Astrocyte (in vitro differentiated cells and primary cell): Measurements from ENCODE around the gene MYT1. TPM values are rescaled to one million over a fixed set of nuclear protein-coding genes. Genes with fewer than 3 reads are reported as not detected.
"Not testable (repeated sequence)": the region's sequence is repeated elsewhere in the genome, so short reads cannot be mapped to it uniquely, and the experiment has no call there.

ENCODE experiments used
- DNase-seq: peaks from one replicate; pipeline ENCODE4 v3.0.0-alpha.2; 2010; ENCODE audit warnings: low read depth
- FAIRE-seq: peaks from 2 replicates; lab custom pipeline; 2011; peaks lifted over from hg19 to GRCh38; lab: Jason Lieb, UNC
- H2AFZ ChIP-seq: 2 replicates; pipeline ENCODE4 v1.6.0; 2012; ENCODE audit warnings: low read depth, low read length, inconsistent platforms
- H3K27ac ChIP-seq: 2 replicates; pipeline ENCODE4 v1.5.1; 2011; ENCODE audit warnings: low read depth, low read length, inconsistent platforms
- H3K27me3 ChIP-seq: 2 replicates; pipeline ENCODE4 v1.6.0; 2011; ENCODE audit warnings: low read length, inconsistent platforms; ENCODE audit not compliant: insufficient read depth
- H3K36me3 ChIP-seq: 2 replicates; pipeline ENCODE4 v1.5.1; 2011; ENCODE audit warnings: low read length, inconsistent platforms; ENCODE audit not compliant: insufficient read depth
- H3K4me1 ChIP-seq: 2 replicates; pipeline ENCODE4 v1.5.1; 2011; ENCODE audit warnings: low read length, inconsistent platforms; ENCODE audit not compliant: insufficient read depth
- H3K4me2 ChIP-seq: 2 replicates; pipeline ENCODE4 v1.6.0; 2012; ENCODE audit warnings: low read length, inconsistent platforms
- H3K4me3 ChIP-seq: 2 replicates; pipeline ENCODE4 v1.5.1; 2011; ENCODE audit warnings: low read depth, mild to moderate bottlenecking, low read length, inconsistent platforms; ENCODE audit not compliant: insufficient read depth
- H3K79me2 ChIP-seq: 2 replicates; pipeline ENCODE4 v1.6.0; 2012; ENCODE audit warnings: mild to moderate bottlenecking, low read length, inconsistent platforms; ENCODE audit not compliant: insufficient read depth
- H3K9ac ChIP-seq: 2 replicates; pipeline ENCODE4 v1.6.0; 2012; ENCODE audit warnings: mild to moderate bottlenecking, low read length, inconsistent platforms
- H3K9me3 ChIP-seq: 2 replicates; pipeline ENCODE4 v1.5.1; 2012; ENCODE audit warnings: low read depth, mild to moderate bottlenecking, low read length, inconsistent platforms; ENCODE audit not compliant: insufficient read depth
- H4K20me1 ChIP-seq: 2 replicates; pipeline ENCODE4 v1.6.0; 2012; ENCODE audit warnings: low read length, inconsistent platforms; ENCODE audit not compliant: insufficient read depth
- H3K27ac Mint-ChIP-seq: one replicate; pipeline ENCODE4 v1.8.0; 2021; ENCODE audit warnings: mild to moderate bottlenecking, mixed read lengths; ENCODE audit not compliant: unreplicated experiment
- H3K27me3 Mint-ChIP-seq: one replicate; pipeline ENCODE4 v1.8.0; 2021; ENCODE audit warnings: low read depth, mixed read lengths; ENCODE audit not compliant: unreplicated experiment
- H3K36me3 Mint-ChIP-seq: one replicate; pipeline ENCODE4 v1.8.0; 2021; ENCODE audit warnings: low read depth, mixed read lengths; ENCODE audit not compliant: unreplicated experiment
- H3K4me1 Mint-ChIP-seq: one replicate; pipeline ENCODE4 v1.8.0; 2021; ENCODE audit warnings: low read depth, mixed read lengths; ENCODE audit not compliant: unreplicated experiment
- H3K4me3 Mint-ChIP-seq: one replicate; pipeline ENCODE4 v1.8.0; 2021; ENCODE audit warnings: mild to moderate bottlenecking, moderate library complexity, mixed read lengths; ENCODE audit not compliant: unreplicated experiment
- H3K9me3 Mint-ChIP-seq: one replicate; pipeline ENCODE4 v1.8.0; 2021; ENCODE audit warnings: mild to moderate bottlenecking, mixed read lengths; ENCODE audit not compliant: unreplicated experiment
- EZH2 ChIP-seq: IDR thresholded peaks from 2 replicates; pipeline ENCODE4 v1.6.1; 2012; ENCODE audit warnings: mild to moderate bottlenecking, low read length, inconsistent platforms; ENCODE audit not compliant: insufficient read depth
- total RNA-seq: library from RNA; stranded (reverse); gene quantifications from 2 replicates; pipeline ENCODE4 v1.2.1, GENCODE V29; 2021
- TF ChIP-seq, protein P1 (sequence below): IDR thresholded peaks from 2 replicates; pipeline ENCODE4 v1.5.1; 2011; ENCODE audit warnings: low read depth, mild to moderate bottlenecking, inconsistent platforms, low read length, moderate library complexity; ENCODE audit not compliant: insufficient read depth

The MYT1 gene
- total RNA-seq, 1 donor from 2014 or later, result not detected

- TF ChIP-seq EZH2, result no peak
- TF ChIP-seq, protein P1, sequence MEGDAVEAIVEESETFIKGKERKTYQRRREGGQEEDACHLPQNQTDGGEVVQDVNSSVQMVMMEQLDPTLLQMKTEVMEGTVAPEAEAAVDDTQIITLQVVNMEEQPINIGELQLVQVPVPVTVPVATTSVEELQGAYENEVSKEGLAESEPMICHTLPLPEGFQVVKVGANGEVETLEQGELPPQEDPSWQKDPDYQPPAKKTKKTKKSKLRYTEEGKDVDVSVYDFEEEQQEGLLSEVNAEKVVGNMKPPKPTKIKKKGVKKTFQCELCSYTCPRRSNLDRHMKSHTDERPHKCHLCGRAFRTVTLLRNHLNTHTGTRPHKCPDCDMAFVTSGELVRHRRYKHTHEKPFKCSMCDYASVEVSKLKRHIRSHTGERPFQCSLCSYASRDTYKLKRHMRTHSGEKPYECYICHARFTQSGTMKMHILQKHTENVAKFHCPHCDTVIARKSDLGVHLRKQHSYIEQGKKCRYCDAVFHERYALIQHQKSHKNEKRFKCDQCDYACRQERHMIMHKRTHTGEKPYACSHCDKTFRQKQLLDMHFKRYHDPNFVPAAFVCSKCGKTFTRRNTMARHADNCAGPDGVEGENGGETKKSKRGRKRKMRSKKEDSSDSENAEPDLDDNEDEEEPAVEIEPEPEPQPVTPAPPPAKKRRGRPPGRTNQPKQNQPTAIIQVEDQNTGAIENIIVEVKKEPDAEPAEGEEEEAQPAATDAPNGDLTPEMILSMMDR, result peak; percentile 5
- Mint-ChIP-seq H3K36me3 (no peaks in the 10 kb centered on the region), H3K9me3 (peaks cover 9% of the 10 kb centered on the region), H3K4me3 (no peak overlapping the region), H3K27ac (no peak overlapping the region), H3K4me1 (no peaks in the 10 kb centered on the region), H3K27me3 (peaks cover 25% of the 10 kb centered on the region)
- Histone ChIP-seq H3K4me1 (no peaks in the 10 kb centered on the region), H2AFZ (no peak overlapping the region), H3K27me3 (peaks cover 7% of the 10 kb centered on the region), H3K27ac (no peak overlapping the region), H3K36me3 (no peaks in the 10 kb centered on the region), H3K4me2 (no peak overlapping the region), H3K9me3 (no peaks in the 10 kb centered on the region), H3K79me2 (no peaks in the 10 kb centered on the region), H3K4me3 (no peak overlapping the region), H3K9ac (no peak overlapping the region), H4K20me1 (no peaks in the 10 kb centered on the region)
- no peak for FAIRE-seq
- DNase-seq, result no peak
Measured at GRCh38 chr20:64131406-64131805, 32.8 kb upstream of the MYT1 start.

GRCh38 chr20:64133951-64134407, 30.3 kb upstream of the MYT1 start:
- no peak overlapping the region for H3K27ac ChIP-seq
- H3K9me3 ChIP-seq, result no peaks in the 10 kb centered on the region
- no peak overlapping the region for H2AFZ ChIP-seq
- no peak for DNase-seq
- H3K36me3 ChIP-seq, result no peaks in the 10 kb centered on the region
- Mint-ChIP-seq H3K36me3 (no peaks in the 10 kb centered on the region), H3K4me1 (no peaks in the 10 kb centered on the region), H3K9me3 (peaks cover 4% of the 10 kb centered on the region), H3K4me3 (no peak overlapping the region), H3K27me3 (peaks cover 18% of the 10 kb centered on the region), H3K27ac (no peak overlapping the region)
- H3K4me1 ChIP-seq, result no peaks in the 10 kb centered on the region
- H3K27me3 ChIP-seq, result peaks cover 4% of the 10 kb centered on the region
- H3K9ac ChIP-seq, result no peak overlapping the region
- H3K4me3 ChIP-seq, result no peak overlapping the region
- H3K79me2 ChIP-seq, result no peaks in the 10 kb centered on the region
- H4K20me1 ChIP-seq, result no peaks in the 10 kb centered on the region
- no peak for FAIRE-seq
- no peak overlapping the region for H3K4me2 ChIP-seq
- TF ChIP-seq EZH2, result no peak
- TF ChIP-seq, protein P1, result no peak

- H3K4me3 Mint-ChIP-seq, H3K27me3 ChIP-seq, H3K4me1 ChIP-seq, H2AFZ ChIP-seq, H4K20me1 ChIP-seq, H3K9me3 ChIP-seq, FAIRE-seq, H3K27ac ChIP-seq, H3K36me3 ChIP-seq, H3K27ac Mint-ChIP-seq, H3K4me1 Mint-ChIP-seq, H3K79me2 ChIP-seq, H3K4me3 ChIP-seq, H3K9me3 Mint-ChIP-seq, H3K9ac ChIP-seq, H3K4me2 ChIP-seq, H3K36me3 Mint-ChIP-seq, DNase-seq: not testable (repeated sequence)
- H3K27me3 Mint-ChIP-seq, result peaks cover 12% of the 10 kb centered on the region
Measured at GRCh38 chr20:64134744-64135143, 29.5 kb upstream of the MYT1 start.
